HCT116 (cell line): ENCODE results near the gene HDAC8.

Source experiments
- CTCF ChIP-seq, 3 experiments: fragments of 200-600 bp in 1 of 3; sonication (generic) in 1 of 3; IDR thresholded peaks in 2 of 3; conservative IDR thresholded peaks in 1 of 3; 2 replicates each; pipeline ENCODE4 v1.5.1; 2012 to 2017; ENCODE audit warnings: low read depth in 2 of 3, low read length in 2 of 3, antibody characterized with exemption in 1 of 3, borderline replicate concordance in 1 of 3, control low read depth in 1 of 3, mild to moderate bottlenecking in 1 of 3, mixed read lengths in 1 of 3, mixed run types in 1 of 3, moderate library complexity in 1 of 3; ENCODE audit not compliant: insufficient read depth in 1 of 3
- POLR2A ChIP-seq: IDR thresholded peaks from 2 replicates; pipeline ENCODE4 v1.7.0; 2011; ENCODE audit warnings: borderline replicate concordance; ENCODE audit not compliant: insufficient read depth, insufficient read length; ENCODE audit errors: extremely low read depth
- POLR2AphosphoS5 ChIP-seq: IDR thresholded peaks from 2 replicates; pipeline ENCODE4 v1.6.1; 2011; ENCODE audit warnings: mild to moderate bottlenecking, low read depth, low read length, moderate library complexity
- YY1 ChIP-seq: IDR thresholded peaks from 2 replicates; pipeline ENCODE4 v1.6.1; 2011; ENCODE audit warnings: low read length, low read depth, moderate library complexity, mild to moderate bottlenecking; ENCODE audit not compliant: insufficient replicate concordance; ENCODE audit errors: extremely low read depth

- no peak for TF ChIP-seq POLR2AphosphoS5
- TF ChIP-seq CTCF (IDR thresholded peaks at IDR 0.05 in 2 of 3, conservative IDR thresholded peaks at IDR 0.05 in 1 of 3; ENCODE audit: borderline replicate concordance in 1 of 3, insufficient read depth in 1 of 3, low read depth in 2 of 3, low read length in 2 of 3) = no peak
- no peak for TF ChIP-seq YY1
- TF ChIP-seq POLR2A = no peak
Measured at GRCh38 chrX:72308566-72309296, 263.9 kb downstream of the HDAC8 start.
